Loucy (cell line): Measurements from ENCODE around the gene HMMR.

Experiments used
- H2AFZ ChIP-seq: fragments of 200-600 bp; sonication (generic); 2 replicates; pipeline ENCODE4 v1.6.0; 2016; ENCODE audit warnings: antibody characterized with exemption, mild to moderate bottlenecking, low read length, moderate library complexity
- H3F3A ChIP-seq: fragments of 200-600 bp; 2 replicates; pipeline ENCODE4 v1.6.0; 2016; ENCODE audit warnings: antibody characterized with exemption, low read depth, mild to moderate bottlenecking
- H3K27me3 ChIP-seq: fragments of 200-600 bp; sonication (generic); 2 replicates; pipeline ENCODE4 v1.6.1; 2014; ENCODE audit warnings: low read length, mild to moderate bottlenecking; ENCODE audit not compliant: insufficient read depth, poor library complexity, severe bottlenecking
- H3K36me3 ChIP-seq: fragments of 200-600 bp; sonication (generic); 2 replicates; pipeline ENCODE4 v1.6.1; 2016; ENCODE audit warnings: low read length; ENCODE audit not compliant: insufficient read depth
- H3K4me1 ChIP-seq: fragments of 200-600 bp; sonication (generic); 2 replicates; pipeline ENCODE4 v1.5.1; 2014; ENCODE audit warnings: low read length, mild to moderate bottlenecking; ENCODE audit not compliant: insufficient read depth, poor library complexity, severe bottlenecking
- H3K4me2 ChIP-seq: fragments of 200-600 bp; sonication (generic); 2 replicates; pipeline ENCODE4 v1.6.0; 2014; ENCODE audit warnings: antibody characterized with exemption, low read length, low read depth, mild to moderate bottlenecking; ENCODE audit not compliant: poor library complexity, severe bottlenecking
- H3K4me3 ChIP-seq: fragments of 200-600 bp; sonication (generic); 2 replicates; pipeline ENCODE4 v1.5.1; 2014; ENCODE audit warnings: low read length, mild to moderate bottlenecking, mixed read lengths; ENCODE audit not compliant: poor library complexity, severe bottlenecking
- H3K79me2 ChIP-seq: fragments of 200-600 bp; sonication (generic); 2 replicates; pipeline ENCODE4 v1.6.1; 2014; ENCODE audit warnings: low read length; ENCODE audit not compliant: insufficient read depth
- H3K9ac ChIP-seq: fragments of 200-600 bp; sonication (generic); 2 replicates; pipeline ENCODE4 v1.6.0; 2014; ENCODE audit warnings: mild to moderate bottlenecking, low read depth, low read length, moderate library complexity; ENCODE audit not compliant: poor library complexity, severe bottlenecking
- H3K9me2 ChIP-seq: fragments of 200-600 bp; sonication (generic); replicated peaks from 2 replicates; pipeline ENCODE4 v1.6.1; 2016; ENCODE audit warnings: low read depth, low read length, mixed read lengths
- H3K9me3 ChIP-seq: fragments of 200-600 bp; sonication (generic); 2 replicates; pipeline ENCODE4 v1.6.1; 2014; ENCODE audit warnings: mild to moderate bottlenecking, antibody characterized with exemption, low read length, low read depth; ENCODE audit not compliant: insufficient read depth
- H4K20me1 ChIP-seq: fragments of 200-600 bp; sonication (generic); 2 replicates; pipeline ENCODE4 v1.6.0; 2014; ENCODE audit warnings: antibody characterized with exemption, low read length, mild to moderate bottlenecking; ENCODE audit not compliant: insufficient read depth, poor library complexity, severe bottlenecking
- CTCF ChIP-seq: fragments of 200-600 bp; sonication (generic); conservative IDR thresholded peaks from 2 replicates; pipeline ENCODE4 v1.5.1; 2014; ENCODE audit warnings: mild to moderate bottlenecking, antibody characterized with exemption, low read length
- EZH2phosphoT487 ChIP-seq: fragments of 200-600 bp; IDR thresholded peaks from 2 replicates; pipeline ENCODE4 v1.6.1; 2018; ENCODE audit warnings: antibody characterized with exemption, mild to moderate bottlenecking, moderate library complexity, borderline replicate concordance

Gene HMMR

GRCh38 chr5:163432544-163432943 lies 27.9 kb upstream of the HMMR start:
- Histone ChIP-seq H3F3A (no peaks in the 10 kb centered on the region), H3K4me1 (peaks cover 10% of the 10 kb centered on the region), H4K20me1 (no peaks in the 10 kb centered on the region), H3K9ac (no peak overlapping the region), H3K4me3 (no peak overlapping the region), H3K27me3 (no peaks in the 10 kb centered on the region), H3K9me2 (no peaks in the 10 kb centered on the region), H2AFZ (no peak overlapping the region), H3K36me3 (no peaks in the 10 kb centered on the region), H3K4me2 (no peak overlapping the region), H3K9me3 (no peaks in the 10 kb centered on the region), H3K79me2 (peaks cover 2% of the 10 kb centered on the region)
- TF ChIP-seq EZH2phosphoT487 (no peak), CTCF (no peak)

- Histone ChIP-seq H3K79me2 (peaks cover 9% of the 10 kb centered on the region), H3K4me3 (no peak overlapping the region), H3K9me2 (no peaks in the 10 kb centered on the region), H3K9ac (no peak overlapping the region), H3K4me1 (peaks cover 10% of the 10 kb centered on the region), H4K20me1 (no peaks in the 10 kb centered on the region), H2AFZ (no peak overlapping the region), H3K27me3 (no peaks in the 10 kb centered on the region), H3K4me2 (no peak overlapping the region), H3K36me3 (no peaks in the 10 kb centered on the region), H3F3A (no peaks in the 10 kb centered on the region), H3K9me3 (no peaks in the 10 kb centered on the region)
- TF ChIP-seq EZH2phosphoT487 (no peak), CTCF (no peak)
Measured at GRCh38 chr5:163433271-163433670, 27.2 kb upstream of the HMMR start.

- no peaks in the 10 kb centered on the region for H3K9me2 ChIP-seq
- H3K79me2 ChIP-seq = peaks cover 20% of the 10 kb centered on the region
- peaks cover 12% of the 10 kb centered on the region for H3K4me1 ChIP-seq
- peaks cover 2% of the 10 kb centered on the region for H4K20me1 ChIP-seq
- H3K4me3 ChIP-seq = no peak overlapping the region
- no peaks in the 10 kb centered on the region for H3F3A ChIP-seq
- H3K27me3 ChIP-seq = no peaks in the 10 kb centered on the region
- H3K9ac ChIP-seq = no peak overlapping the region
- no peak for TF ChIP-seq CTCF
- no peak for TF ChIP-seq EZH2phosphoT487
- H3K9me3 ChIP-seq = no peaks in the 10 kb centered on the region
- no peak overlapping the region for H2AFZ ChIP-seq
- no peaks in the 10 kb centered on the region for H3K36me3 ChIP-seq
- no peak overlapping the region for H3K4me2 ChIP-seq
Measured at GRCh38 chr5:163434401-163434866, 26.0 kb upstream of the HMMR start.
